Caco-2 (cell line): ENCODE results near the gene PLD3. TPM values are rescaled to one million over a fixed set of nuclear protein-coding genes. Genes with fewer than 3 reads are reported as not detected.

Experiments used
- BruUV-seq: library from RNA; stranded (reverse); fragments of 400-500 nt; replicated peaks from 2 replicates; lab custom pipeline; 2021; lab: Mats Ljungman, UMichigan
- CTCF ChIA-PET: fragments of 300-600 bp; sonication (Branson Sonifier 250); formaldehyde crosslinking; loops from one replicate; lab custom pipeline; 2022; ENCODE audit warnings: antibody characterized with exemption; lab: Charles Lee
- POLR2A ChIA-PET: fragments of 300-600 bp; sonication (Branson Sonifier 250); formaldehyde crosslinking; loops from one replicate; lab custom pipeline; 2022; ENCODE audit warnings: antibody characterized with exemption; lab: Charles Lee
- DNase-seq, 2 experiments: peaks; one replicate each; pipeline versions ENCODE4 v3.0.0 to v3.0.0-alpha.2; 2020 to 2022
- H3K27me3 ChIP-seq: replicated peaks from 2 replicates; pipeline ENCODE4 v1.6.0; 2011; ENCODE audit warnings: low read length; ENCODE audit not compliant: control insufficient read depth, insufficient read depth
- H3K36me3 ChIP-seq: 2 replicates; pipeline ENCODE4 v1.5.1; 2011; ENCODE audit warnings: low read length; ENCODE audit not compliant: control insufficient read depth, insufficient read depth
- H3K4me1 ChIP-seq: fragments of 250-450 bp; sonication (Bioruptor Pico); 2 replicates; pipeline ENCODE4 v1.5.1; 2020; ENCODE audit warnings: mild to moderate bottlenecking
- H3K4me3 ChIP-seq: 2 replicates; pipeline ENCODE4 v1.5.1; 2011; ENCODE audit warnings: low read depth, mild to moderate bottlenecking, control low read depth, low read length
- H3K9me3 ChIP-seq: fragments of 250-450 bp; sonication (Bioruptor Pico); 2 replicates; pipeline ENCODE4 v1.5.1; 2020; ENCODE audit warnings: mild to moderate bottlenecking, moderate library complexity
- H3K27ac Mint-ChIP-seq: one replicate; pipeline ENCODE4 v1.8.0; 2022; ENCODE audit warnings: mixed read lengths; ENCODE audit not compliant: unreplicated experiment
- H3K27me3 Mint-ChIP-seq: one replicate; pipeline ENCODE4 v1.8.0; 2022; ENCODE audit warnings: mixed read lengths; ENCODE audit not compliant: insufficient read depth, unreplicated experiment
- H3K36me3 Mint-ChIP-seq: one replicate; pipeline ENCODE4 v1.8.0; 2022; ENCODE audit warnings: mild to moderate bottlenecking, mixed read lengths; ENCODE audit not compliant: insufficient read depth, unreplicated experiment
- H3K4me1 Mint-ChIP-seq: one replicate; pipeline ENCODE4 v1.8.0; 2022; ENCODE audit warnings: low read depth, mixed read lengths; ENCODE audit not compliant: unreplicated experiment
- H3K4me3 Mint-ChIP-seq: one replicate; pipeline ENCODE4 v1.8.0; 2022; ENCODE audit warnings: mild to moderate bottlenecking, moderate library complexity, mixed read lengths; ENCODE audit not compliant: unreplicated experiment
- H3K9me3 Mint-ChIP-seq: one replicate; pipeline ENCODE4 v1.8.0; 2022; ENCODE audit warnings: mixed read lengths; ENCODE audit not compliant: unreplicated experiment
- intact Hi-C: fragments of 100-400 bp; cut with micrococcal nuclease; formaldehyde crosslinking; loops from one replicate; pipeline ENCODE4 v1.10.0; 2022; ENCODE audit not compliant: unreplicated experiment
- total RNA-seq: library from RNA; stranded (reverse); gene quantifications from 2 replicates; pipeline ENCODE4 v1.2.3, GENCODE V29; 2022
- TF ChIP-seq, protein P1 (sequence below), 2 experiments: fragments of 200-600 bp in 1 of 2; IDR thresholded peaks; 1 replicate in 1 of 2; 2 replicates in 1 of 2; pipeline versions ENCODE4 v1.5.1 to v1.8.0; 2011 to 2022; ENCODE audit warnings: antibody characterized with exemption in 1 of 2, control low read depth in 1 of 2, inconsistent platforms in 1 of 2, low read depth in 1 of 2, low read length in 1 of 2, mild to moderate bottlenecking in 1 of 2, moderate library complexity in 1 of 2; ENCODE audit not compliant: insufficient read depth in 1 of 2, severe bottlenecking in 1 of 2, unreplicated experiment in 1 of 2

PLD3 gene
- total RNA-seq, 1 experiment from 2014 or later: 114 TPM

DNA sequence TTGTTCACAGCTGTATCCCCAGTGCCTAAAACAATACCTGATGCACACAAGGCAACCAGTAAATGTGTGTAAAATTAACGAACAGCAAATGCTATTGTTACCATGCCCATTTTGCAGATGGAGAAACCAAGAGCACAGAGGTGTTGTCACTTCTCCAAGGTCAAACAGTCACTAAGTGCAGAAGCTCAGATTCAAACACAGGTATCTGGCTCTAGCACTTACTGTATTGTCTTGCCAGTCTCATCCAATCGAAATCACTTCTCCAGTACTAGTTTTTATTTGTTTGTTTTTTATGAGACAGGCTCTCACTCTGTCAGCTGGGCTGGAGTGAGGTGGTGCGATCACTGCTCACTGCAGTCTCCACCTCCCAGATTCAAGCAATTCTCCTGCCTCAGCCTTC, 13.7 kb downstream of the PLD3 start:
- H3K27ac Mint-ChIP-seq: no peak overlapping the region
- no peak for DNase-seq
- no peak overlapping the region for H3K4me3 Mint-ChIP-seq
- no TSS peak for BruUV-seq
- no peaks in the 10 kb centered on the region for H3K27me3 ChIP-seq
- H3K4me1 Mint-ChIP-seq: no peaks in the 10 kb centered on the region
- H3K9me3 Mint-ChIP-seq: no peaks in the 10 kb centered on the region
- ChIA-PET POLR2A (no interaction called here), CTCF (interaction anchor here (0.6 kb wide), 1 partner anchor 75 kb away, joined by 6 read pairs; no protein-coding TSS in a partner anchor)
- intact Hi-C loops: no loop called here
- peaks cover 16% of the 10 kb centered on the region for H3K36me3 Mint-ChIP-seq
- H3K4me3 ChIP-seq: no peak overlapping the region
- no peaks in the 10 kb centered on the region for H3K36me3 ChIP-seq
- no peaks in the 10 kb centered on the region for H3K27me3 Mint-ChIP-seq
- H3K9me3 ChIP-seq: no peaks in the 10 kb centered on the region
- no peaks in the 10 kb centered on the region for H3K4me1 ChIP-seq
- TF ChIP-seq, protein P1, sequence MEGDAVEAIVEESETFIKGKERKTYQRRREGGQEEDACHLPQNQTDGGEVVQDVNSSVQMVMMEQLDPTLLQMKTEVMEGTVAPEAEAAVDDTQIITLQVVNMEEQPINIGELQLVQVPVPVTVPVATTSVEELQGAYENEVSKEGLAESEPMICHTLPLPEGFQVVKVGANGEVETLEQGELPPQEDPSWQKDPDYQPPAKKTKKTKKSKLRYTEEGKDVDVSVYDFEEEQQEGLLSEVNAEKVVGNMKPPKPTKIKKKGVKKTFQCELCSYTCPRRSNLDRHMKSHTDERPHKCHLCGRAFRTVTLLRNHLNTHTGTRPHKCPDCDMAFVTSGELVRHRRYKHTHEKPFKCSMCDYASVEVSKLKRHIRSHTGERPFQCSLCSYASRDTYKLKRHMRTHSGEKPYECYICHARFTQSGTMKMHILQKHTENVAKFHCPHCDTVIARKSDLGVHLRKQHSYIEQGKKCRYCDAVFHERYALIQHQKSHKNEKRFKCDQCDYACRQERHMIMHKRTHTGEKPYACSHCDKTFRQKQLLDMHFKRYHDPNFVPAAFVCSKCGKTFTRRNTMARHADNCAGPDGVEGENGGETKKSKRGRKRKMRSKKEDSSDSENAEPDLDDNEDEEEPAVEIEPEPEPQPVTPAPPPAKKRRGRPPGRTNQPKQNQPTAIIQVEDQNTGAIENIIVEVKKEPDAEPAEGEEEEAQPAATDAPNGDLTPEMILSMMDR (IDR thresholded peaks at IDR 0.05; ENCODE audit: insufficient read depth in 1 of 2, low read depth in 1 of 2, low read length in 1 of 2, severe bottlenecking in 1 of 2, unreplicated experiment in 1 of 2): no peak

DNA sequence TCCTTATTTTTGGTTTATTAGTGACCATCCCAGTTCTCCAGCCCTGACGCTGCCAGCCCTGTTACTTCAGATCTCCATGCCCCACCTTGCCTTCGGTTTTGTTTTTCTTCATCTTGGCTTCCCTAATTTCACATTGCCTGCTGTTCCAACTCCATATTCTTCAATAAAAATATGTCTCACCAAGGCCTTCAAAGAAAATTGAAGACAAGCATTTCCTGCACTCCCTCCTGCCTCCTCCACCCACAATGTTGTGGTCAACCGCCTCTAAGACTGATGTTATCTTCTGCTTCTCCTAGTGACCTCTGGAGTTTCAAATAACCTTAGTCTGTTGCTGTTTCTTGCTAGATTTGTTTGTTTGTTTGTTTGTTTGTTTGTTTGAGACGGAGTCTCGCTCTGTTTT, 14.6 kb downstream of the PLD3 start:
- intact Hi-C loops: no loop called here
- ChIA-PET CTCF (no interaction called here), POLR2A (no interaction called here)
- H3K9me3 Mint-ChIP-seq: no peaks in the 10 kb centered on the region
- peak overlapping the region; percentile 9 for H3K27ac Mint-ChIP-seq
- H3K36me3 Mint-ChIP-seq: peaks cover 16% of the 10 kb centered on the region
- no peaks in the 10 kb centered on the region for H3K27me3 ChIP-seq
- TF ChIP-seq, protein P1 (IDR thresholded peaks at IDR 0.05; ENCODE audit: insufficient read depth in 1 of 2, low read depth in 1 of 2, low read length in 1 of 2, severe bottlenecking in 1 of 2, unreplicated experiment in 1 of 2): no peak
- DNase-seq: no peak
- H3K27me3 Mint-ChIP-seq: no peaks in the 10 kb centered on the region
- H3K4me3 Mint-ChIP-seq: no peak overlapping the region
- BruUV-seq: no TSS peak
- H3K4me3 ChIP-seq: no peak overlapping the region
- no peaks in the 10 kb centered on the region for H3K9me3 ChIP-seq
- H3K36me3 ChIP-seq: no peaks in the 10 kb centered on the region
- H3K4me1 ChIP-seq: no peaks in the 10 kb centered on the region
- H3K4me1 Mint-ChIP-seq: no peaks in the 10 kb centered on the region

DNA sequence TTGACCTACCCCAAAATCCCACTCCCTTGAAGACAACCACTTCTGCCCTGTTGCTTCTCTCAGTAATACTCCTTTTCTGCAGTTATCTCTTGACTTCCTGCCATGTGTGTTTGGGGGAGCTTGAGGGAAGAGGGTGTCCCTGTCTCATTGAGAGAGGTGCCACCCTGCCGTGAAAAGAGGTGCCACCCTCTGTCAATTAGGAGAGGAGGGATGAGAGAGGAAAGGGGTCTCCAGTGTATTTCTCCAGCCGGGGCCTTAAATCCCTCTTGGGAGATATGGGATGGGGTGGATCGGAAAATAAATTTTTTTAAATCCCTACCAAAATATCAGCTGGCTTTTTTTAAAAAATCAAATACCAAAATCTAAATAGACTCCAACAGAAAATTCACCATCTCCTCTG, 16.5 kb downstream of the PLD3 start:
- H3K9me3 Mint-ChIP-seq: no peaks in the 10 kb centered on the region

More for the DNA sequence above, 16.5 kb downstream of the PLD3 start:
- DNase-seq: no peak
- Mint-ChIP-seq H3K27ac (no peak overlapping the region), H3K27me3 (no peaks in the 10 kb centered on the region), H3K4me3 (no peak overlapping the region), H3K36me3 (peaks cover 15% of the 10 kb centered on the region), H3K4me1 (no peaks in the 10 kb centered on the region)
- CTCF ChIA-PET: interaction anchor here (0.6 kb wide), 1 partner anchor 56 kb away, joined by 5 read pairs; no protein-coding TSS in a partner anchor
- BruUV-seq: no TSS peak
- TF ChIP-seq, protein P1 (IDR thresholded peaks at IDR 0.05; ENCODE audit: insufficient read depth in 1 of 2, low read depth in 1 of 2, low read length in 1 of 2, severe bottlenecking in 1 of 2, unreplicated experiment in 1 of 2): no peak
- POLR2A ChIA-PET: no interaction called here
- intact Hi-C loops: no loop called here
- no peaks in the 10 kb centered on the region; the same call in 1 of the 2 replicates for H3K36me3 ChIP-seq
- H3K9me3 ChIP-seq: no peaks in the 10 kb centered on the region
- H3K4me1 ChIP-seq: no peaks in the 10 kb centered on the region
- no peaks in the 10 kb centered on the region for H3K27me3 ChIP-seq
- no peak overlapping the region for H3K4me3 ChIP-seq
